Calu3 (cell line): Measurements from ENCODE around the gene AKR7A2. TPM values are rescaled to one million over a fixed set of nuclear protein-coding genes. Genes with fewer than 3 reads are reported as not detected.

Experiments
- BruUV-seq: library from RNA; stranded (reverse); fragments of 400-500 nt; replicated peaks from 2 replicates; lab custom pipeline; 2021; lab: Mats Ljungman, UMichigan
- CTCF ChIA-PET: fragments of 300-600 bp; sonication (Branson Sonifier 250); formaldehyde crosslinking; loops from one replicate; lab custom pipeline; 2022; ENCODE audit warnings: antibody characterized with exemption; lab: Charles Lee
- DNase-seq: peaks from one replicate; pipeline ENCODE4 v3.0.0; 2022
- H3K27ac Mint-ChIP-seq: one replicate; pipeline ENCODE4 v1.8.0; 2022; ENCODE audit warnings: mixed read lengths; ENCODE audit not compliant: unreplicated experiment
- H3K27me3 Mint-ChIP-seq: one replicate; pipeline ENCODE4 v1.8.0; 2022; ENCODE audit warnings: mixed read lengths; ENCODE audit not compliant: unreplicated experiment
- H3K36me3 Mint-ChIP-seq: one replicate; pipeline ENCODE4 v1.8.0; 2022; ENCODE audit warnings: mild to moderate bottlenecking, moderate library complexity, mixed read lengths; ENCODE audit not compliant: insufficient read depth, unreplicated experiment
- H3K4me1 Mint-ChIP-seq: one replicate; pipeline ENCODE4 v1.8.0; 2022; ENCODE audit warnings: mild to moderate bottlenecking, low read depth, mixed read lengths; ENCODE audit not compliant: unreplicated experiment
- H3K4me3 Mint-ChIP-seq: one replicate; pipeline ENCODE4 v1.8.0; 2022; ENCODE audit warnings: mild to moderate bottlenecking, low read depth, moderate library complexity, mixed read lengths; ENCODE audit not compliant: unreplicated experiment
- H3K9me3 Mint-ChIP-seq: one replicate; pipeline ENCODE4 v1.8.0; 2022; ENCODE audit warnings: low read depth, mixed read lengths; ENCODE audit not compliant: unreplicated experiment
- intact Hi-C: fragments of 100-400 bp; cut with micrococcal nuclease; formaldehyde crosslinking; loops from one replicate; pipeline ENCODE4 v1.10.0; 2022; ENCODE audit not compliant: unreplicated experiment
- total RNA-seq: library from RNA; stranded (reverse); gene quantifications from 2 replicates; pipeline ENCODE4 v1.2.3, GENCODE V29; 2022
- TF ChIP-seq, protein P1 (sequence below): fragments of 200-600 bp; IDR thresholded peaks from one replicate; pipeline ENCODE4 v1.8.0; 2022; ENCODE audit warnings: antibody characterized with exemption; ENCODE audit not compliant: unreplicated experiment

The AKR7A2 gene
- total RNA-seq, 1 experiment from 2014 or later = 25.7 TPM

DNA sequence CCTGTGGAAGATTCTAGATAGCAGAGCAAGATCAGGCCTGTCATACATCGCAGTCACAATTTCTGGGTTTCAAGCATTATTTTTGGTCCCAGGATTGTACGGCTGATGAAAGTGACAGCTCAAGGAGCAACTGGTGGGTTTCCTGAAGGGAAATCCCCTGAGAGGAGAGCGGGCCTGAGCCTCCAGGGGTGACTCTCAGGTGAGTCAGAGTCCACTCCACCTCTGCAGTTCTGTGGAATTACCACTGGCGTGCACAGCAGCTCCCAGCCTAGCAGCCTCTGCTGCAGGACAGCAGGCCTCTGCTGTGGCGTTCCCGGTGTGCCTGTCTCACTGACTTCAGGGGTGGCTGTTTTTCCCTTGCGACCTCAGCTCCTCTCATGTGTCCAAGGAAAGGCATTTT, 24.6 kb upstream of the AKR7A2 start:
- H3K36me3 Mint-ChIP-seq = peaks cover 33% of the 10 kb centered on the region
- no peak for DNase-seq
- H3K27ac Mint-ChIP-seq = no peak overlapping the region
- no peaks in the 10 kb centered on the region for H3K9me3 Mint-ChIP-seq
- H3K4me1 Mint-ChIP-seq = peaks cover 9% of the 10 kb centered on the region
- TF ChIP-seq, protein P1, sequence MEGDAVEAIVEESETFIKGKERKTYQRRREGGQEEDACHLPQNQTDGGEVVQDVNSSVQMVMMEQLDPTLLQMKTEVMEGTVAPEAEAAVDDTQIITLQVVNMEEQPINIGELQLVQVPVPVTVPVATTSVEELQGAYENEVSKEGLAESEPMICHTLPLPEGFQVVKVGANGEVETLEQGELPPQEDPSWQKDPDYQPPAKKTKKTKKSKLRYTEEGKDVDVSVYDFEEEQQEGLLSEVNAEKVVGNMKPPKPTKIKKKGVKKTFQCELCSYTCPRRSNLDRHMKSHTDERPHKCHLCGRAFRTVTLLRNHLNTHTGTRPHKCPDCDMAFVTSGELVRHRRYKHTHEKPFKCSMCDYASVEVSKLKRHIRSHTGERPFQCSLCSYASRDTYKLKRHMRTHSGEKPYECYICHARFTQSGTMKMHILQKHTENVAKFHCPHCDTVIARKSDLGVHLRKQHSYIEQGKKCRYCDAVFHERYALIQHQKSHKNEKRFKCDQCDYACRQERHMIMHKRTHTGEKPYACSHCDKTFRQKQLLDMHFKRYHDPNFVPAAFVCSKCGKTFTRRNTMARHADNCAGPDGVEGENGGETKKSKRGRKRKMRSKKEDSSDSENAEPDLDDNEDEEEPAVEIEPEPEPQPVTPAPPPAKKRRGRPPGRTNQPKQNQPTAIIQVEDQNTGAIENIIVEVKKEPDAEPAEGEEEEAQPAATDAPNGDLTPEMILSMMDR = no peak
- no peak overlapping the region for H3K4me3 Mint-ChIP-seq
- H3K27me3 Mint-ChIP-seq = no peaks in the 10 kb centered on the region
- intact Hi-C loops = no loop called here
- BruUV-seq = no TSS peak
- CTCF ChIA-PET = no interaction called here

DNA sequence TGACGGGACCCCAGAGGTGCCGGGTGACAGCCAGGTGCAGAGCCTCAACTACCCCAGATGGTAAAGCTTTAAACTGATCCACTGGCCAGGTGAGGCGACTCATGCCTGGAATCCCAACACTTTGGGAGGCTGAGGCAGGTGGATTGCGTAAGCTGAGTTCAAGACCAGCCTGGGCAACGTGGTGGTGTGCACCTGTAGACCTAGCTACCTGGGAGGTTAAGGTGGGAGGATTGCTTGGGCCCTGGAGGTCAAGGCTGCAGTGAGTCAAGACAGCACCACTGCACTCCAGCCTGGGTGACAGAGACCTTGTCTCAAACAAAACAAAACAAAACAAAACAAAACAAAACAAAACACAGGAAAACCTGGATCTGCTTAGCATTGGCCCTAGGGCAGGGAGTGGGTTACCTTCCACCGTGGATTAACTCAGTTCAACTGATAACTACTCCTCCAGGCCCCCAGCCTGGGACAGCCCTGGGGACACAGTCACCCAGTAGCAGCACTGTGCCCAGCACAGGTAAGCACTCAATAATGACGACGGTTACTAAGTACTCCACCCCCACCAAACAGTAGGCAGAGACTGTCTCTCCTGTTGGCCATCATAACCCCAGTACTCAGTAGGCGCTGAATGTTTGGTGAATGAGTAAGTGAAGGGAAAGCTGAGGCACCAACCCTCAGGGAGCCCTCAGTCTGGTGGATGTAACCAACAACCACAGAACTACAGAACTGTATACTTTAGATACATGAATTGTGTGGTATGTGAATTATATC, 21.8 kb upstream of the AKR7A2 start:
- DNase-seq = no peak
- peaks cover 33% of the 10 kb centered on the region for H3K36me3 Mint-ChIP-seq
- H3K27ac Mint-ChIP-seq = no peak overlapping the region
- no peaks in the 10 kb centered on the region for H3K9me3 Mint-ChIP-seq
- H3K4me1 Mint-ChIP-seq = peaks cover 9% of the 10 kb centered on the region
- intact Hi-C loops = loop anchor here (2.0 kb wide), 1 partner anchor 25 kb away; no protein-coding TSS in a partner anchor
- no TSS peak for BruUV-seq
- no peak overlapping the region for H3K4me3 Mint-ChIP-seq
- CTCF ChIA-PET = no interaction called here
- TF ChIP-seq, protein P1 = no peak
- H3K27me3 Mint-ChIP-seq = no peaks in the 10 kb centered on the region

DNA sequence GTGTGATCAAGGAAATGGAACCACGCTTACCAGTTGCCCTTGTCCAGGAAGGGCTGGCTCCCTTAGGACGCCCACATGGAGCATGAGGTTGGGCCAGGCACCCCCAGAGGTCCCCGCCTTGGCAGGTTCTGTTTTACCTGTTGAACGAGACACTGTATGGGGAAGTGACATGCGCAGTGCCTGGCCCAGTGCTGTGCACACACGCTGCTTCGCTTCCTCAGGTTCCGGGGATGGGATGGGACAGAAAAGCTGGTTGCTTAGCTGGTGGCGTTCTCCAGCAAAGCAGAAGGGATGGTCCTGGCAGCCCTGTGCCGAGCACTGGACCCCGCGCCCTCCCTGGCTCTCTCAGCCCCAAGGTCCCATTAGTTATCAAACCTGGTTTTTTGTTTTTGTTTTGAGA, 20.9 kb upstream of the AKR7A2 start:
- Mint-ChIP-seq H3K27ac (no peak overlapping the region), H3K4me1 (peaks cover 8% of the 10 kb centered on the region), H3K9me3 (no peaks in the 10 kb centered on the region), H3K36me3 (peaks cover 28% of the 10 kb centered on the region), H3K4me3 (no peak overlapping the region), H3K27me3 (no peaks in the 10 kb centered on the region)
- CTCF ChIA-PET = no interaction called here
- TF ChIP-seq, protein P1 = no peak
- DNase-seq = no peak
- no TSS peak for BruUV-seq
- intact Hi-C loops = loop anchor here (2.0 kb wide), 1 partner anchor 26 kb away; no protein-coding TSS in a partner anchor

DNA sequence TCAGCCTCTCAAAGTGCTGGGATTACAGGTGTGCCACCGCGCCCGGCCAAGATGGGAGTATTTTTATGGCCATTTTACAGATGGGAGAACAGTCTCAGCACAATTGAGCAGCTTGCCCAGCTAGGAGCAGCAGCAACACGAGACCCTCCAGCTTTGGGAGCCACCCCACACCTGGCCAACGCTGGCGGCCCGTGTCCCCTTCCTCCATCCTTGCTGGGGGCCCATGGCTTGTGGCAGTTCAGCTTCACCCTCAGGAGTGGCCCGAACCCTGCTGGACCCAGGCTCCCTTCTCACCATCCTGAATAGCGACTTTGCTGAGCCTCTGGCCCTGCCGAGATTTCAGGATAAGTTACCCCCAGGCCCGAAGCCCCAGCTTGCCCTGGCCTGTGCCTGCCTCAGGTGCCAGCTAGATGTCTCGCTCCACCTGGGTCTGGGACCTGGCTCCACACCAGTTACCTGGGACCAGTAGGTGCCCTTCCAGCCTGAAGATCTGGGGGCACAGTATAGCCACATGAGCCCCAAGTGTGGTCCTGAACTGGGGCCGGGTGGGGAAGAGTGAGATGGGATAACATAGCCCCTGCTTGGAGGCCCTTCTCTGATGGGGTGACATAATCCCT, 19.4 kb upstream of the AKR7A2 start:
- no peaks in the 10 kb centered on the region for H3K27me3 Mint-ChIP-seq
- H3K4me1 Mint-ChIP-seq = no peaks in the 10 kb centered on the region
- CTCF ChIA-PET = no interaction called here
- BruUV-seq = no TSS peak
- intact Hi-C loops = no loop called here
- peaks cover 30% of the 10 kb centered on the region for H3K36me3 Mint-ChIP-seq
- H3K4me3 Mint-ChIP-seq = no peak overlapping the region
- TF ChIP-seq, protein P1 = no peak
- H3K9me3 Mint-ChIP-seq = no peaks in the 10 kb centered on the region
- H3K27ac Mint-ChIP-seq = no peak overlapping the region
- DNase-seq = no peak
